ENCODE results near the gene ENPP6. TPM values are rescaled to one million over a fixed set of nuclear protein-coding genes. Genes with fewer than 3 reads are reported as not detected.

ENPP6 gene
- polyA plus RNA-seq, 2 of the 4 experiments (the other 2 are of a cell fraction) = not detected

GRCh38 chr4:184067931-184068554, 149.6 kb downstream of the ENPP6 start:
- DNase-seq (ENCODE audit: low read depth in 1 of 2, low spot score in 1 of 2) = no peak
- H3K4me2 ChIP-seq = no peak overlapping the region
- 54% methylated on average over 8 of the region's 9 CpGs for WGBS (ENCODE audit: missing lambda C conversion rate)
- no peak for TF ChIP-seq ESRRA (IDR thresholded peaks at IDR 0.05; ENCODE audit: borderline replicate concordance, low read length)
- TF ChIP-seq ATOH8 (CRISPR knock-in tag; IDR thresholded peaks at IDR 0.05; ENCODE audit: low read depth) = no peak
- no peak for TF ChIP-seq CHD2 (IDR thresholded peaks at IDR 0.05; ENCODE audit: low read length, partially characterized antibody)
- no peak for TF ChIP-seq EP300 (IDR thresholded peaks at IDR 0.05)
- TF ChIP-seq FOXS1 (CRISPR knock-in tag; IDR thresholded peaks at IDR 0.05) = no peak
- no peak for TF ChIP-seq CTCF (IDR thresholded peaks at IDR 0.05)
- no peak for TF ChIP-seq POLR2AphosphoS2 (conservative IDR thresholded peaks at IDR 0.05; ENCODE audit: low read length)
- TF ChIP-seq FOSL2 (IDR thresholded peaks at IDR 0.05) = no peak
- TF ChIP-seq FOSL2 (CRISPR knock-in tag; IDR thresholded peaks at IDR 0.05) = no peak
- TF ChIP-seq KDM1A (IDR thresholded peaks at IDR 0.05; ENCODE audit: low read depth) = no peak
- TF ChIP-seq NPAS2 (CRISPR knock-in tag; IDR thresholded peaks at IDR 0.05; ENCODE audit: borderline replicate concordance) = no peak
- TF ChIP-seq HOXA7 (CRISPR knock-in tag; IDR thresholded peaks at IDR 0.05) = no peak
- TF ChIP-seq E2F6 (IDR thresholded peaks at IDR 0.05; ENCODE audit: borderline replicate concordance, low read depth) = no peak
- no peak for TF ChIP-seq SREBF2 (IDR thresholded peaks at IDR 0.05)
- TF ChIP-seq MYC (IDR thresholded peaks at IDR 0.05; ENCODE audit: borderline replicate concordance, low read length) = no peak
- no peak for TF ChIP-seq CEBPB (IDR thresholded peaks at IDR 0.05)
- no peak for FAIRE-seq
- no peak overlapping the region for H3K4me3 ChIP-seq
- ChIA-PET CTCF (no interaction called here), POLR2A (no interaction called here)
- 0 out of 3 replicates have a peak, but pooled peaks cover 4% of the 10 kb centered on the region for H3K4me1 ChIP-seq
- ATAC-seq = no peak; a peak in 2 of 6 replicates
- H3K27ac ChIP-seq = no peak overlapping the region
- no peaks in the 10 kb centered on the region for H3K9me3 ChIP-seq

- DNase-seq (ENCODE audit: low read depth in 1 of 2, low spot score in 1 of 2) (no peak), FAIRE-seq (no peak), ATAC-seq (no peak)
- Histone ChIP-seq H3K4me1 (0 out of 3 replicates have a peak, but pooled peaks cover 4% of the 10 kb centered on the region), H3K4me3 (no peak overlapping the region), H3K9me3 (no peaks in the 10 kb centered on the region), H3K27ac (no peak overlapping the region), H3K4me2 (no peak overlapping the region)
- CTCF ChIA-PET = no interaction called here
- WGBS (ENCODE audit: missing lambda C conversion rate) = 42% methylated on average over 9 of the region's 9 CpGs
- POLR2A ChIA-PET = interaction anchor here (0.6 kb wide), 1 partner anchor 77 kb away, joined by 3 read pairs; no protein-coding TSS in a partner anchor
- no peak for TF ChIP-seq HOXB13 (CRISPR knock-in tag; IDR thresholded peaks at IDR 0.05; ENCODE audit: low read depth)
- TF ChIP-seq MAX (IDR thresholded peaks at IDR 0.05) = no peak
- no peak for TF ChIP-seq SREBF2 (IDR thresholded peaks at IDR 0.05)
- TF ChIP-seq HOXA7 (CRISPR knock-in tag; IDR thresholded peaks at IDR 0.05) = no peak
- no peak for TF ChIP-seq ZFP36 (IDR thresholded peaks at IDR 0.05; ENCODE audit: borderline replicate concordance, partially characterized antibody)
- no peak for TF ChIP-seq FOSL2 (IDR thresholded peaks at IDR 0.05)
- no peak for TF ChIP-seq FOSL2 (CRISPR knock-in tag; IDR thresholded peaks at IDR 0.05)
- TF ChIP-seq MAFK (IDR thresholded peaks at IDR 0.05; ENCODE audit: partially characterized antibody) = no peak
- no peak for TF ChIP-seq RARB (CRISPR knock-in tag; IDR thresholded peaks at IDR 0.05)
- TF ChIP-seq TP53 (CRISPR knock-in tag; IDR thresholded peaks at IDR 0.05) = no peak
- no peak for TF ChIP-seq CHD2 (IDR thresholded peaks at IDR 0.05; ENCODE audit: low read length, partially characterized antibody)
- TF ChIP-seq HMGXB4 (CRISPR knock-in tag; IDR thresholded peaks at IDR 0.05; ENCODE audit: borderline replicate concordance) = no peak
- no peak for TF ChIP-seq RCOR1 (IDR thresholded peaks at IDR 0.05; ENCODE audit: low read depth, low read length)
- TF ChIP-seq PBX3 (IDR thresholded peaks at IDR 0.05) = no peak
- no peak for TF ChIP-seq BCL3 (IDR thresholded peaks at IDR 0.05)
- TF ChIP-seq E2F6 (IDR thresholded peaks at IDR 0.05; ENCODE audit: borderline replicate concordance, low read depth) = no peak
- no peak for TF ChIP-seq FOXS1 (CRISPR knock-in tag; IDR thresholded peaks at IDR 0.05)
- no peak for TF ChIP-seq ZC3H11A (IDR thresholded peaks at IDR 0.05)
Observed at GRCh38 chr4:184066584-184067300, 150.9 kb downstream of the ENPP6 start.
